ENCODE measurements around the gene EVA1A.

EVA1A gene

DNA sequence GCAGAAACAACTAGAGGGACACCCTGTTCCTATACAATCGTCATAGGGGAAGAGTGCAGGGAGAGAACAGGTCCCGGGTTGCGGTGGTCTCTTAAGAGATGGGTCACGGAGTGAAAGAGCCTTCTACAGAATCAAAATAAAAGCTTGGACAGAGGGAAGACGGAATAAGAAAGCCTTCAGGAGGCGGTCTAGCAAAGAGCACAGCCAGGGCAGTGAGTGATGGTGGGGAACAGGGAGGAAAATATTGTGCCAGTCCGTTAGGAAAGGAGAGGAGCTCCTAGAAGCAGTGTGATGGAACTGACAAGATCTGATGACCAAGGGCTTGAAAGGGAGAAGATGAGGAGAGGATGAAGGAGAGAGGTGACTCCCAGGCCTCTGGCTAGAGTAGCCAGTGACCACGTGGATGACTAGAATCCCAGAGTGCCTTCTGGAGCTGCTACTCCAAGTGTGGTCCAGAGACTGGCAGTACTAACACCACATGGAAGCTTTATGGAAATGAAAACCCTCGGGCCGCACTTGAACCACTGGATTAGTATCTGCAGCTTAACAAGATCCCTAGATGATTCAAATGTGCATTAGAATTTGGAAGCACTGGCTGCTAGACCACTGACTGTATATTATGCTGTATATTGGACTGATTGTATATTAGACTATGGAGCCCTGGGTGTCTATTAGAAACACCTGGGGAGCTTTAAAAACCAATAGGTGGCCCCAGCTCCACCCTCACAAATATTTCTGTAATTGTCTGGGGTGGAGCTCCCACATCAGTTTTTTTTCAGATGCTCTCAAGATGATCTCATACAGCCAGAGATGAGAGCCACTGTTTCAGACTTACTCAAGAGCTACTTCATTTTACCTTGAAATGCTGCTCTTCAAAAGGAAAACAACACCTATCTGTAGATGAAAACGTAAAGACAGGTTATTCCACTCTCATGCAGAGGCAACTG is 1.1 kb upstream of the EVA1A start:
- DNase-seq = no peak

DNA sequence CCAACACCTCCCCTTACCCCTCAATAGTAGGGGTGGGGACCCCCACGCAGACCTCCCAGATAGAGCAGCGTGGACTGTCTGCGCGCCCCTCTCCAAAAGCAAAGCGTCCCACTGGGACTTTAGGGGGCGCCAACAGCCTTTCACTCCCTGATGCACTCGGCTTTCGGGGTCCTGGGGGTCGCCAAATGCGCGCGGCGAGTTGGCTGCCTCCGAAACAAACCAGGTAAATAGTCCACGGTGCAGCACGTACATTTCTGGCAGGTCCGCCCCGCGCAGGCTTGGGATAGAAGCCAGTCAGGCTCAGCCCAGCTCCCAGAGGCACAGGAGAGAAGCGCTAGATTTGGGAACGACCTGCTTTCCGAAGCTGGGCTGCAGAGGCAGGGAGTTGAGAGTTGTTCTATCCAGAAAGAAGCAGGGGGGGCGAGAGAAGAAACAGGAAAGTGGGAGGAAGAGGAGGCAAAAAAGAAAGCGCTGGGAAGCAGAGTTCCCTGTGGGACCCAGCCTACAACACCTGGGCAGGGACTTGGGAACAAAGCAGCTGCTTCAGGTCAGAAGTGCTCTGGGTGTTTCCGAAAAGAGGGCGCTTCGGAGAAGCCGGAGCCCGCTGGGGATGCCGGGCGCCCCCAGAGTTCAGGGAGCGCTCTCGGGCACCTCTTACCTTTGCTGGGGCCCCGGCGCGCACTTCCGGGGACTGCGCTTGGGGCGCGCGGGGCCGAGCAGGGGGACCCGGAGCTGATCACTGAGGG is 544 bp downstream of the EVA1A start:
- DNase-seq = peak; percentile 6

DNA sequence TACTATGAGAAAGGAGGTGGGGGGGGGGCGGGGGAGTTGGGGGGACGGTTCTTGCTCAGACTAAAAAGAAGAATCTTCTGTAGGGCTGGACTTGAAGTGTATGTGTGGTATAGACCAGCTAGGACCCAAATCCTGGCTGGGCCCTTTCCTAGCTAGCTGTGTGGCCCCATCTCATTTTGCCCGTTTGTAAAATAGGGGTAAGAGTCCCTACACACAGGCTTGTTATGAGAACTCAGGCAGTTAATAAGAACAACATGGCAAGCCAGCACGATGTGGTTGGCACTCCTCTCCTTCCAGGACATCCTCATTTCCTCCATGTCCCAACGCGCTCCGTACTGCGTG is 1.1 kb downstream of the EVA1A start:
- no peak for DNase-seq

DNA sequence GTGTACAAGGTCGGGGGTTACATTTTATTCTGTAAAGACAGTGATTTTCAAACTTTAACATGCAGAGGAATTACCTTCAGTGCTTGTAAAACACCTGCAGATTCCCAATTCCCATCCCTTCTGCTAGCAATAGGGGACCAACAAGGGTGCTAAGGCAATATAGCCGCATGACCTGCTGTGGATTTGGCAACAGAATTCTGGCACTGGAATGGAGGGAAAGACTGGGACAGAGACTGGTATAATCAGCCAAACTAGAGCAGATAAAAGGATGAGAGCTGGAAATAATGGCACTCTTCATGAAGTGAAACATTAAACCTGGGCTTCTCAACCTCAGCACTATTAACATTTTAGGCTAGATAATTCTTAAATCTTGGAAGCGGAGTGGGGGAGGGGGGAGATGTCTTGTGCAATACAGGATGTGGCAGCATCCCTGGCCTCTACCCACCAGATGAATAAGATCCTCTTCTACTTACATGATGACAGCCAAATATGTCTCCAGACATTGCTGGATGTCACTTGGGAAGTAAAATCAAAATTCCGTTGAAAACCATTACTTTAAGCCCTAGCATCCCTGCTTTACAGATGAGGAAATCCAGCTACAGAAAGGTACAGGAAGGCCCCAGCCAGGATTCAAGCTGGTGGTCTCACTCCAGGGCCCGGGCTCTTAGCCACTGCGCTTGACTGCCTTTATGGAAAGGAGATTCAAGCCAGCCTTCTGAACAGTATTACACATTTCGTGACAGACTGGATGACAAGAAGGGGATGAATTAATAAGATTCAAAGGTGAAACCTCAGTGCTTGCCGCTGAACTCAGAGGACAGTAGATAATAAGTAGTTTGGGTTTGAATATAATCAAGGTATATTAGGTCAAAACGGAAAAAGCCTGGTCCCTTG is 1.7 kb downstream of the EVA1A start:
- DNase-seq = no peak

DNA sequence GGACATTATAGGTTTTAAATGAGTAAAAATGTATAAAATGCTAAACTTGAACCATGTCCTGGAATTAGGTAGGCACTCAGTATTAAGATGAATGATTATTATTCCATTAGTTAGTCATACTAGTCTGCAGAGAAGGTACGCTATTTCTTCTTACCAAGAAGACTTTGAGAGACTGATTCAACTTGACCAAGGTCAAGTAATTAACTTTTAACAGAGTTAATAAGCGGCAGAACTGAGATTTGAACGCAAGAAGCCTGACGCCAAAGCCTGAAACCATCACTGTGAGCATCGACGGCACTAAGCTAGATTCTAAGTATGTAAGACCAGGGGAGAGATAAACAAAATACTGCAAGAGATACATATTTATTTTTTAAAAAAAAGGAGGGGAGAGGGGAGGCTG is 2.6 kb downstream of the EVA1A start:
- DNase-seq = no peak

DNA sequence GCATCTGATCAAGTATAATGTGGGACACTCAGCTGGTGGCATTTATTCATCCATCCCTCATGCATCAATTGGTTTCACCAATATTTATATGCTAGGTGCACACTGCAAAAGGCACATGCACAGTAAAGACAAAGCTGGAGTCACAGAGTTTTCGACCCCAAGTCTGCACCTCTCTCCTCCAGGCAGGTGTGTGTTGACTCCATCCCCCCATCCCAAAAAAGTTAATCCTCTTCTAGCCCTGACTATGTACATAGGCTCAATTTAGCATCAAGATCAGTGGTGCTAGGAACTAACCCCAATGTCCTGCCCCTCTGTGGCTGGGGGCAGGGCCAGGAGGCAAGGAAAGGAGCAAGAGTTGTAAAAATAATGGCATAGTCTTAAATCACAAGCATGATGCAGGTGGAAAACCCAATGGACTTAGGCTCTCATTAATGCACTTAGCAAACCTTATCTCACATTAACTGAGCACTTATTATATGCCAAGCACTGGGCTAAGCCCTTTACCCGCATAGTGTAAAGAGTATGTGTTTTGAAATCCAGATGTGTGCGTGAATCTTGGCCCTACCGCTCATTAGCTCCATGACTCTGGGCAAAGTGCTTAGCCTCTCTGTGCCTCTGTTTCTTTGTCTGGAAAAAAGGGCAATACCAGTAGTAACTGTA is 3.1 kb downstream of the EVA1A start:
- DNase-seq = no peak

DNA sequence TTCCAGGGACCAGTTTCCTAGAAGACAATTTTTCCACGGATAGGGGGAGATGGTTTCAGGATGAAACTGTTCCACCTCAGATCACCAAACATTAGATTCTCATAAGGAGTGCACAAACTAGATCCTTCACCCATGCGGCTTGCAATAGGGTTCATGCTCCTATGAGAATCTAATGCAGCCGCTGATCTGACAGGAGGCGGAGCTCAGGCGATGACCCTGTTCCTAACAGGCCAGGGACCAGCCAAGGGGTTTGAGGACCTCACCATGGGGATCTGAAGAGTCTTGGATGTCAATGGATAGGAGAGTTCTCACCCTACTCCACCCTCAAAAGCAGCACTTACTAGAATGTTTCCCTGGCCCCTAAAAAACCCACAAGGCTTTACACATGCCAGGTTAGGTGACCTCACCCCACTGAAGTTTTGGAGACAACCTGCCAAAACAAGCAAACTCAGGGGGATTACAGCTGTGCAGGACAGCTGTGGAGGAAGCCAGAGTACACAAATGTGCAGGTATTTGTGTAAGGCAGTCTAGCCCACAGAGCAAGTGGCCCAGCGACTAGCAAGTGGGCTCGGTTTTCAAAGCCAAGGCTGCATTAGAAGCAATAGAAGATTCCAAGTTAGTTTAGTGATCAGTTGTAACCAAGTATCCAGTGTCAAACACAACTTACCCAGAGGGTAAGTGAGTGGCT is 3.9 kb downstream of the EVA1A start:
- DNase-seq = no peak

DNA sequence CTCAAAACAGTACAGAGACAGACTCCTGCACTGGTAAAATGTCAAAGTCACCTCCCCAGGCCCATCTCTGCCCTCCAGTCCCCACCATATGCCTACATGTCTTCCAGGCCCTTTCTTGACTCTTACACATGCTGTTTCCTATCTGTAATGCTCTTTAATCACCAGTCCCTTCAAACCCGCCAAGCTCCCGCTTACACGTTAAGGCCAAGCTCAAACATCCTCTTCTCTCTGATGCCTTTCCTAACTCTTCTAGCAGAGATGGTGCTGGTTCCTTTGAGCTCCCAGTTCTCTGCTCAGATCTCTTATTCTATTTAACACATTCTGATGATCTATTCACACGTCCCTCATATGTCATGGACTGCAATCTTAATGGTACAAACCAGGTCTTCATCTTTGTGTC is 5.0 kb downstream of the EVA1A start:
- DNase-seq = no peak

DNA sequence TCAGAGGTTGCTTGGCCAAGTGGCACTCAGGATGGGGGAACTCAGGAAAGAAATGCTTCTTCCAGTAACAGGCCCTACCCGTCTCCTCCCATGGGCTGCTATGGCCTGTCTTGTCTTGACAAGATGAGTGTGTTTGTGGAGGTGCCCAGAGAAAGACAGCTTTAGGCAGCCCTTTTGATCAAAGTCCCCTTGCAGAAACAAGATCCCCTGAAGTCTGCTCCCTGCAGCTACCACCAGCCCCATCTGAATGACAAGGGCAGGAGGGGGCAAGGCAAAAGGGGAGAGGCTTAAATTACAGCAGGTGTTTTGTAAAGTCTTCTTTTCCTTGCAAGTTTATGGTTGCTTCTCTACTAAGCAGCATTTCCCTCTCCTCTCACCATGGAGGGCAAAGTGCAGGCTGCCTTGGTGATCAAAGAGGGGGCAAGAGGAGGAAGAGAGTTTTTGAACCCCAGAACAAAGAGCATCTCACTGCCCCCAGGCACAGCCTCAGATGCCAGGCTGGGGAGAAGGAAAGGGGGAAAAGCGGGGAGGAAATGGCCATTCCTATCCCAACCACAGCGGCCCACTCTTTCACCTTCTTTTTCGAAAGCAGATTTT is 6.7 kb downstream of the EVA1A start:
- no peak for DNase-seq

DNA sequence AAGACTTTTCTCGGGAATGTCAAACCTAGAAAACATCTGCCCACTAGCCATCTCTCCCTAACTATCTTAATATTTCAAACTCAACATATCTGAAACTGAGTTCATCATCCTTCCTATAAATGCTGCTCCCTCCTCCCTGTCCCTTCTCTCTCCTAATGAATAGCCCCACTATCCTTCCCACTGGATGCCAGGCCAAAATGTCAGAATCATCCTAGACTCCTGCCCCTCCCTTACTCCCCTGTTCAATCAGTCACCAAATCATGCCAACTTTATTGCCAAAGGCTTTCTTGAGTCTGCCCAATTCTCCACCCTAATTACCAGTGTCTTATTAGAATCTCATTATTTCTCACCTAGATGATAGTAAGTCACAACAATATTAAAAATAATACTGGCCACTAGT is 8.5 kb downstream of the EVA1A start:
- DNase-seq = no peak

DNA sequence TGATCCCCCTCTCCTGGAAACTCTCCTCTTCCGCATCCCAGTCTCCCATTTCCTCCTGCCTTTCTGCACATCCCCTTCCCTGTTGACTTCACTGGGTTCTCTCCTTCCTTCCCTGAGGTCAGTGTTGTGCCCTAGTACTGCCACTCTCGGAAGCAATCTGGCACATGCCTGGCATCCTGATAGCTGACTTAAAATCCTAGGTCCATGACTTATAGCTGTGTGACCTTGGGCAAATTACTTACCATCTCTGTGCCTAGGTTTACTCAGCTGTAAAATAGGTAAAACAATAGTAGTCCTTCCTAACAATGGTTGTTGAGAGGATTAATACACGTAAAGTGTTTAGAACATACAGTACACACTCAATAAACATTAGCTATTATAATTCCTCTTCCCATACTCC is 9.3 kb downstream of the EVA1A start:
- no peak for DNase-seq

DNA sequence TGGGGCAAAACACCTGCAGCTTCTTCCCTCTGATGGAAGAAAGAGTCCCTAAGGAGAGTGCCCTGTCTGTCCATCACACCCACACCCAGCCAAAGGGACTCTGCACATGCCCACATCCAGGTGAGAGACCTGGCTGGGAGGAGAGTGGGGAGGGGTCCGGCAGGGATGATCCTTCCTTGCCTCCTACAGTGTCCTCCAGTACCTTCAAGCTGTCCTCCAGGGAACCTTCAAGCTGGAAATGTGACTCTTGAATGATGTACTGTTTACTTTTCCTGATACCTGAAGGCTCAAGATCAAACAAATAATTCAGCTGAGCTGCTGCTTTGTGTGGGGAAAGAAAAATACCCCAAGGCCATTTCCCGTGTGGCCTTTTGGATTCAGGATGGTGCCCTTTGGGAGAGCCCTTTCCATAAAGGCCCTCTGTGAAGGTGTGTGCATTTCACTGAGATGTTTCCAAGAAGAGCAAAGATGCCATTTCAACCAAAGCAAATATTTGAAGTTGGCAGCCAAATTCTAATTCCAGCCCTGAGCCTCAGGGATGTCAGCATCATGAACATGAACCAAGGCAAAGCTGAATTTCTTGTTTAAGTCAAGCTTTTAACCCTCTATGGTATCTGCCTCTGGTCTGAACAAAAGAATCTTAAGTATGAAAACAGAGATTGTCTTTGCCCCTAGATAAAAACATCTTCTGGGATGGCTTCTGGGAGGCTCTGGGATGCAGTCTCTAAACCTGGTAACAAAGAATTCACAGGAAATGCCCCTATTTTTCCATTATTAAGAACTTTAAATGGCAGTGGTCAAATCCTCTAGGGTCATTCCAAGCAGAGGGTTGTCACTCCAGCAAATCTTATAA is 11.1 kb downstream of the EVA1A start:
- no peak for DNase-seq

DNA sequence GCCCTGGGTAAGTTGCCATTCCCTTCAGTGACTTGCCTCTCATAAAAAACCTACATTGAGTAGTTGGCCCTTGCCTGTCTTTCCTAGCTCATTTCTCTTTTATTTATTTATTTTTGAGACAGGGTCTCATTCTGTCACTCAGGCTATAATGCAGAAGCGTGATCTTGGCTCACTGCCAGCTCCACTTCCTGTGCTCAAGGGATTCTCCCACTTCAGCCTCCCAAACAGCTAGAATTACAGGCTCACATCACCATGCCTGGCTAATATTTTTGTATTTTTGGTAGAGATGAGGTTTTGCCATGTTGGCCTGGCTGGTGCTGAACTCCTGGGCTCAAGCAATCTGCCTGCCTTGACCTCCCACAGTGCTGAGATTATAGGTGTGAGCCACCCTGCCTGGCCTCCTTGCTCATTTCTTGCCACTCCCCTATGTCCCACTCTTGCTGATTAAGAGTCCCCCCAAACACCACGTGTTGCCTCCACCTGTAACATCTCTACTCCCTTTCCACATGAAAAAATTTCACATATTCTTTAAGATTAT is 12.6 kb downstream of the EVA1A start:
- DNase-seq = no peak

DNA sequence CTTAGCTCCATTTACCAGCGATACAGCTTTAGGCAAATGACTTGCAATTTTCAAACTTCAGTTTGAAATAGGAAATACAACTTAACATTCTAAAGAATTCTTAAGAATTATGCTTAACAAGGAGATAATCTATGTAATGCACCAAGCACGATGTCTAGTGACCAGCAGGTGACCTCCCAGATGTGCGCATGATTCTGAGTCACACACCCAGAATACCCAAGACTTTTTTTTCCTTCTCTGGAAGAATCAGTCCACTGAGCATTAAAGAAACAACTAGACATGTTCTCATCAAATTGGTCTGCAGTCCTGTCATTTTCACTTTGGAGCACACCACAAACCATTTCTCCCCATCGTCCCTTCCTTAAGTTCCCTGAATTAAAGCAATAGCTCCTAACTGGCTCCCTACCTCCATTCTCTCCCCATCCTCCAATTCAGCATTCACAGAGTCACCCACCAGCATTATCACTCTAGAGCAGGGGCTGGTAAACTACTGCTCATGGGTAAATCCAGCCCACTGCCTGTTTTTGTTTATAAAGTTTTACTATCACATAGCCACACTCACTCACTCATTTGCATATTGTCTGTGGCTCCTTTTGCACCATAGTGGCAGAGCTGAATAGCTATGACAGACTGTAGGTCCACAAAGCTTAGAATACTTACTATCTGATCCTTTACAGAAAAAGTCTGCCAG is 13.2 kb downstream of the EVA1A start:
- DNase-seq = no peak

DNA sequence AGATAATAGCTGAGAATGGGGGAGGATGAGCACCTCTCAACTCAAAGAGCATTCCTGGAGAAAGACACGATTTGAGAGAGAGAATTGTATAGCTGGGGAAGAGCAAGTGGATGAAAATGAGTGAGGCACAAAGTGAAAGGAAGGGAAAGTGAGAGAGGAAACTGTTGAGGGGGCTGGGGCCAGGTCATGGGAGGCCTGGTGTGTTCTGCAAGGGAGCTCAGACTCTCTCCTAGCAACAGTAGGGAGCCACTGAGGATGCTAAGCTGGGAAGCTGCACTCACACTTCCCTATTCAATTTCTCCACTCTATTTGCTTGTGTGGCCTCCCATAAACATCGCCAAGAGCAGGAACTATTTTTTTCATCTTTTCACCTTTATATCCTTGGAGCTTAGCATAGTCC is 14.8 kb downstream of the EVA1A start:
- DNase-seq = no peak

DNA sequence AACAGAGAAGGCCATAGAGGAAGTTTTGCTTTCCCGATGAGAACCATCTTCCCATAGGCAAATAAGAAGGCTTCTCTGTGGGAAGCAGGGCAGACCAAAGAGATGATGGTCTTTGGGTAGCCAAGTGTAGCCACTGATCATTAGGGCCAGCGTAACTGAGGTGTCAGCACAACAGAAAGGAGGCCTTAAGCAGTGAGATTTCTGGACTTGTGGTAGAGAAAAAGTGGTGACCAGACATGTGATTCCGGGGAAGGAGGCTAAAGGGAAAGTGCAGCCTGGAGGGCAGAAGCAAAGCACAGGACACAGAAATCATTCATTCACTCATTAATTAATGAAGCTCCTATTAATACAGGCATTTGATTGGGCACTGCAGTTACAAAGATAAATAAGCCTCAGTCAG is 15.4 kb downstream of the EVA1A start:
- no peak for DNase-seq

DNA sequence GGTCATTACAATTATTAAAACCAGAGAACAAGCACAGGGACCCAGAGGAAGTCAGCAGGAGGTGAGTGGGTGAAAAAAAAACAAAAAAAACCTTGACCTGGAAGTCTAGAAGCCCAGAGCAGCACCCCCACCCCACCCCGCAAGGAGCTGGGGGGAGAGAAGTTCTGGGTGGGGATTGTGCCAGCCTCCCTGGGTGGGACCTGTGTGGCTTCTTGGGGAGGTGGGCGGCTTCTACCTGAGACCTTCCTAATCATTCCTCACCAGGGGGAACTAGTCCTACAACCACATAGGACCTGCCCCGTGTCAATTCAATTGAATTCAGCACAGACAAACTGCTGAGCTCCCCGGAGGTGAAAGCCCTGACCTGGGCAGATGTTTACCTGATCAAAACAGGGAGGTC is 17.3 kb downstream of the EVA1A start:
- DNase-seq = no peak

DNA sequence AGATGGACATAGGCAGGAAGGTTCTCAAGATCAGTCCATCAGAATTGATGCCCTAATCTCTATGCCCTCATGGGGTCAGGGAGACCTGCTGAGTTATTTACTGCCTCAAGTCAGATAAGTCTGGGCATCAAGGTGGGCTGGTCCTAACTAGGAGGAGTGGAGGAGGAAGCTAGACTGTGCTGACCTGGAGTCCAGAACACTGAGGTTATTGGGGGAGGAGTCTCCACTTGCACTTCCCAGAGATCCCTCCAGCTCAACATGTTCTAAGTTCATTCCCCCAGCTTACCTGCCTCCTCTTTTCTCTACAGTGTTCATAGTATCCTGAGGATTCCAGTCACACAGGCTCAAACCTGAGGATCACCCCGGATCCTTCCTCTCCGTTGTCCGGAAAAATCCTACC is 19.3 kb downstream of the EVA1A start:
- DNase-seq = no peak

DNA sequence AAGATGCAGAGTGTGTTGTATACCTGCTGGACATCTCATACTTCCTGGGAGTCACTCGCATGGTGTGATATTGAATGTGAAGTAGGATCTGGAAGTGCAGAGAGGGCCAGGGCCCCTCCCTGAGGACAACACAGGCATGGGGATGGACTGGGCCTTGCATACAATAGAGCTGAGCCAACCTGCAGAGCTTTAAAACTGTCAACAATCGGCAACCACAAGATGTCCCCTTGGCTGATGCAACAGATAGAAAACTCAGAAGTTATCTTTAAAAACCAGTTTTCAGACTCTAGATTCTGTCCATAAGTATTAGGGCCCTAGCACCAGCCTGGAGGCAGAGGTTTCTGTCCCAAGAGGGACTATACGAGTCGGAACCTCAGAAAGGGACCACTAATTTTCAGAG is 19.7 kb downstream of the EVA1A start:
- DNase-seq = no peak

Data from activated CD4-positive, alpha-beta T cell treated with anti-CD3 and anti-CD28 coated beads for 48 hours (primary cell).